ENCODE data around the gene ST8SIA5. TPM values are rescaled to one million over a fixed set of nuclear protein-coding genes. Genes with fewer than 3 reads are reported as not detected.

The ST8SIA5 gene
- total and polyA plus RNA-seq, 2 experiments from 2014 or later = 3.3 to 4.8 TPM

GRCh38 chr18:46678041-46678440 is 78.8 kb downstream of the ST8SIA5 start (continued):
- TF ChIP-seq STAT1 (IDR thresholded peaks at IDR 0.05; ENCODE audit: unreplicated experiment) (no peak), EZH2phosphoT487 (IDR thresholded peaks at IDR 0.05; ENCODE audit: unreplicated experiment) (no peak), ZNF331 (CRISPR knock-in tag; IDR thresholded peaks at IDR 0.05; ENCODE audit: low read depth) (no peak)

GRCh38 chr18:46677611-46678010 is 79.2 kb downstream of the ST8SIA5 start:
- no peaks in the 10 kb centered on the region for H3K9me3 Mint-ChIP-seq
- H3K4me1 Mint-ChIP-seq = peaks cover 7% of the 10 kb centered on the region
- Histone ChIP-seq H3K27ac (ENCODE audit: low read depth) (no peak overlapping the region), H3K79me2 (replicated peaks; ENCODE audit: insufficient read depth) (no peaks in the 10 kb centered on the region), H3K36me3 (ENCODE audit: insufficient read depth) (no peaks in the 10 kb centered on the region), H2AFZ (no peak overlapping the region), H3K4me2 (no peak overlapping the region), H3K4me1 (ENCODE audit: insufficient read depth) (peaks cover 2% of the 10 kb centered on the region), H3F3A (replicated peaks; ENCODE audit: low read depth) (no peaks in the 10 kb centered on the region), H3K27me3 (ENCODE audit: insufficient read depth) (no peaks in the 10 kb centered on the region), H4K20me1 (replicated peaks; ENCODE audit: insufficient read depth) (no peaks in the 10 kb centered on the region), H3K4me3 (no peak overlapping the region), H3K9me2 (ENCODE audit: insufficient read depth) (no peaks in the 10 kb centered on the region)
- ATAC-seq (peak; percentile 64), DNase-seq (ENCODE audit: low spot score) (peak; percentile 16)
- no peaks in the 10 kb centered on the region for H3K36me3 Mint-ChIP-seq (ENCODE audit: low read depth)
- H3K27ac Mint-ChIP-seq = no peak overlapping the region
- H3K27me3 Mint-ChIP-seq (ENCODE audit: insufficient read depth, low read depth, poor library complexity) = peaks cover 3% of the 10 kb centered on the region
- no peak overlapping the region for H3K4me3 Mint-ChIP-seq
- TF ChIP-seq ETS1 (IDR thresholded peaks at IDR 0.05) = no peak
- TF ChIP-seq CTCF (conservative IDR thresholded peaks at IDR 0.05; ENCODE audit: low read depth in 2 of 2) = peak in 1 of 2 experiments; percentile 59; a peak in 2 of 4 replicates

GRCh38 chr18:46676182-46676835 is 80.5 kb downstream of the ST8SIA5 start:
- peak; percentile 37 for ATAC-seq
- Histone ChIP-seq H3K79me2 (replicated peaks; ENCODE audit: insufficient read depth) (no peaks in the 10 kb centered on the region), H2AFZ (no peak overlapping the region), H3K27me3 (ENCODE audit: insufficient read depth) (no peaks in the 10 kb centered on the region), H3F3A (replicated peaks; ENCODE audit: low read depth) (no peaks in the 10 kb centered on the region), H3K27ac (ENCODE audit: low read depth) (no peak overlapping the region), H3K4me1 (ENCODE audit: insufficient read depth) (peaks cover 12% of the 10 kb centered on the region), H3K4me3 (no peak overlapping the region), H3K36me3 (ENCODE audit: insufficient read depth) (no peaks in the 10 kb centered on the region), H4K20me1 (replicated peaks; ENCODE audit: insufficient read depth) (no peaks in the 10 kb centered on the region), H3K4me2 (no peak overlapping the region), H3K9me2 (ENCODE audit: insufficient read depth) (no peaks in the 10 kb centered on the region)
- Mint-ChIP-seq H3K9me3 (no peaks in the 10 kb centered on the region), H3K27me3 (ENCODE audit: insufficient read depth, low read depth, poor library complexity) (peaks cover 3% of the 10 kb centered on the region), H3K27ac (no peak overlapping the region; the same call in 1 of the 2 replicates), H3K4me1 (peaks cover 18% of the 10 kb centered on the region), H3K4me3 (no peak overlapping the region), H3K36me3 (ENCODE audit: low read depth) (no peaks in the 10 kb centered on the region)
- DNase-seq (ENCODE audit: low spot score) = no peak
- TF ChIP-seq ETS1 (IDR thresholded peaks at IDR 0.05) (no peak), CTCF (conservative IDR thresholded peaks at IDR 0.05; ENCODE audit: low read depth in 2 of 2) (no peak)
